GM12872 (cell line): ENCODE data around the gene RNF114.

Experiments
- TF ChIP-seq, protein P1 (sequence below): IDR thresholded peaks from 3 replicates; pipeline ENCODE4 v1.5.1; 2011; ENCODE audit warnings: low read depth, mild to moderate bottlenecking, low read length, moderate library complexity; ENCODE audit not compliant: insufficient read depth

The RNF114 gene

DNA sequence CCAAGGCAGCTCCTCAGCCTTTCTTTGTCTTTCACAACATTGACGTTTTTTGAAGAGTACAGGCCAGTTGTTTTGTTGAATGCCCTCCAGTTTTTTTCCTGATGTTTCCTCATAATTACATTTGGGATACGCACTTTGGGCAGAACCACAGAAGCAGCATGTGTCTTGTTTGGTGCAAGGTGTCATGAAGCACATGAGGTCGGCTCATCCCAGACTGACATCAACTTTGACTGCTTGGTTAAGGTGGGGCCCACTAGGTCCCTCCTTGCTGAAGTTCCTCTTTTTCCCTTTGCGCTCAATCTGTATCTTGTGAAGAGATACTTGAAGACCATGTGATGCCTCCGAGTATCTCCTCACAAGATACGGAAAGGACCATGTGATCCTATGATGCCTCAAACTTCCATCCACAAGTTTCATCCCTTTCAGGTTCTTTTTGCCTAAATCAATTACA lies 57.1 kb downstream of the RNF114 start:
- TF ChIP-seq, protein P1, sequence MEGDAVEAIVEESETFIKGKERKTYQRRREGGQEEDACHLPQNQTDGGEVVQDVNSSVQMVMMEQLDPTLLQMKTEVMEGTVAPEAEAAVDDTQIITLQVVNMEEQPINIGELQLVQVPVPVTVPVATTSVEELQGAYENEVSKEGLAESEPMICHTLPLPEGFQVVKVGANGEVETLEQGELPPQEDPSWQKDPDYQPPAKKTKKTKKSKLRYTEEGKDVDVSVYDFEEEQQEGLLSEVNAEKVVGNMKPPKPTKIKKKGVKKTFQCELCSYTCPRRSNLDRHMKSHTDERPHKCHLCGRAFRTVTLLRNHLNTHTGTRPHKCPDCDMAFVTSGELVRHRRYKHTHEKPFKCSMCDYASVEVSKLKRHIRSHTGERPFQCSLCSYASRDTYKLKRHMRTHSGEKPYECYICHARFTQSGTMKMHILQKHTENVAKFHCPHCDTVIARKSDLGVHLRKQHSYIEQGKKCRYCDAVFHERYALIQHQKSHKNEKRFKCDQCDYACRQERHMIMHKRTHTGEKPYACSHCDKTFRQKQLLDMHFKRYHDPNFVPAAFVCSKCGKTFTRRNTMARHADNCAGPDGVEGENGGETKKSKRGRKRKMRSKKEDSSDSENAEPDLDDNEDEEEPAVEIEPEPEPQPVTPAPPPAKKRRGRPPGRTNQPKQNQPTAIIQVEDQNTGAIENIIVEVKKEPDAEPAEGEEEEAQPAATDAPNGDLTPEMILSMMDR, result no peak

DNA sequence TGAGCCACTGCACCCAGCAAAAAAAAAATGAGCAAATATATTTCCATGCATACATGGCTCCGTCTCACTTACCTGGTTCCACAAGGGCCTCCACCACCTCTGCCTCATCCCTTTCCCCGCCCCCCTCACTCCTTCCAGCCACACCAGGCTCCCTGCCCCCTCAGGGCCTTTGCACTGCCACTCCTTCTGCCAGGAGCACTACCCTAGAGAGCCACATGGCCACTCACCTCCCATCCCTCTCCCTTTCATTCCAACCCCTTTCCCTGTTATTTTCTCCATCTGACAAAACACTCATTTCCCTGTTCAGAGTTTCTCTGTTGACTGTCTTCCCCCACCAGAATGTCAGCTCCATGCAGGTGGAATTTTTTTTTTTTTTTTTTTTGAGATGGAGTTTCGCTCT lies 59.4 kb downstream of the RNF114 start:
- TF ChIP-seq, protein P1, result no peak

DNA sequence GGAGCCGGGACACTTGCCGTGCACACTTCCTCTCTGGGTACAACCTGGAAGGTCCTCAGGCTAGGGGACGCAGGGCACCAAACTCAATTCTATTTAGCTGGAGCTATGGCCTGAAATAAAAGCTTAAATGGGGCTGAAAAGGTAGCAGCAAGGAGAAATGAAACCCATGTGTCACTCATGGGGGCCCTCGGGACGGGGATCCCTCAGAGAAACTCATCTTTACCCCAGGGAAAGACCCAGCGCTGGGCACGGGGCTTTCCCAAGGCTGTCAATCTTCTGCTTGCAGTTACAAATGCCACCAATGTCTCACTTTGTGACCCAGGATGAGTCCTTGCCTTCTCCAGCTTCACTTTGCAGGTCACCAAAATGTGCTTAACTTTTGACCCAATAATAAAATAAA lies 63.1 kb downstream of the RNF114 start:
- TF ChIP-seq, protein P1, result no peak

DNA sequence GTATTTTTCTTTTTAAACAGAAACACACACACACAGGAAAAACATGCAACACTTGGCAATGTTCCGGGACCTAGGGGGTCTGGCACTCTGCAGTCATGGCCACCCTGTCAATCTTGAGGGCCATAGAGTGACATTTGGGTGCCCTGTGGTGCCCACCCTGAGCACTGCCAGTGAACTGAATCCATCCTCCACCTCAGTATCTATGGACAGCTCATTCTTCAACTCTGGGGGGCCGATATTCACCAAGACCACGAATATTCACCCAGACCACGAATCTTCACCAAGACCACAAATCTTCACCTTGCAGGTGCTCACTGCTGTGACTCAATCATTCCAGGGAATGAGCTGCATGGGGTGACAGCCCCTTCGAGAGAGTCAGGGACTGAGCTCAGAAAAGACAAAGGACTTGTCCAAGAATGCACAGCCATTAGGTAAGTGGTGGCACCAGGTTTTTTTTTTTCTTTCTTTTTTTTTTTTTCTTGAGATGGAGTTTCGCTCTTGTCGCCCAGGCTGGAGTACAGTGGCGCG lies 65.7 kb downstream of the RNF114 start:
- TF ChIP-seq, protein P1, result no peak

DNA sequence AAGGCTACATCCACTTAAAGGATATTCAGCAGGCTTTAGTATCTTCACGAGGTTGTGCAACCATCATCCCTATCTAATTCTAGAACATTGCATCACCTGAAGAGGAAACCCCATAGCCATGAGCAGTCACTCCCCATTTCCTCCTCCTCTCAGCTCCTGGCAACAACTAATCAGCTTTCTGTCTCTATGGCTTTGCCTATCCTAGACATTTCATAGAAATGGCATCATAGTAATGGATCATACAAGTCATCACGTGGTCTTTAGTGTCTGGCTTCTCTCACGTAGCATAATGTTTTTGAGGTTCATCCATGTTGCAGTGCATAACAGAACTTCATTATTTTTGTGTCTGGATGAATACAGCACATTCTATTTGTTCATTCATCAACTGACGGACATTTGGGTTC lies 67.1 kb downstream of the RNF114 start:
- TF ChIP-seq, protein P1, result no peak
